Neural progenitor cell (in vitro differentiated cells): ENCODE measurements around the gene RSRC2.

Experiments
- EZH2 ChIP-seq: fragments of 200-600 bp; sonication (generic); IDR thresholded peaks from 2 replicates; pipeline ENCODE4 v1.6.1; 2017; ENCODE audit warnings: antibody characterized with exemption, mild to moderate bottlenecking, moderate library complexity
- EZH2phosphoT487 ChIP-seq: fragments of 200-600 bp; sonication (generic); IDR thresholded peaks from 2 replicates; pipeline ENCODE4 v1.6.1; 2017; ENCODE audit warnings: antibody characterized with exemption
- TF ChIP-seq, protein P1 (sequence below): fragments of 200-600 bp; sonication (generic); IDR thresholded peaks from 2 replicates; pipeline ENCODE4 v1.5.1; 2017; ENCODE audit warnings: antibody characterized with exemption, mild to moderate bottlenecking

- TF ChIP-seq EZH2: no peak
- TF ChIP-seq, protein P1, sequence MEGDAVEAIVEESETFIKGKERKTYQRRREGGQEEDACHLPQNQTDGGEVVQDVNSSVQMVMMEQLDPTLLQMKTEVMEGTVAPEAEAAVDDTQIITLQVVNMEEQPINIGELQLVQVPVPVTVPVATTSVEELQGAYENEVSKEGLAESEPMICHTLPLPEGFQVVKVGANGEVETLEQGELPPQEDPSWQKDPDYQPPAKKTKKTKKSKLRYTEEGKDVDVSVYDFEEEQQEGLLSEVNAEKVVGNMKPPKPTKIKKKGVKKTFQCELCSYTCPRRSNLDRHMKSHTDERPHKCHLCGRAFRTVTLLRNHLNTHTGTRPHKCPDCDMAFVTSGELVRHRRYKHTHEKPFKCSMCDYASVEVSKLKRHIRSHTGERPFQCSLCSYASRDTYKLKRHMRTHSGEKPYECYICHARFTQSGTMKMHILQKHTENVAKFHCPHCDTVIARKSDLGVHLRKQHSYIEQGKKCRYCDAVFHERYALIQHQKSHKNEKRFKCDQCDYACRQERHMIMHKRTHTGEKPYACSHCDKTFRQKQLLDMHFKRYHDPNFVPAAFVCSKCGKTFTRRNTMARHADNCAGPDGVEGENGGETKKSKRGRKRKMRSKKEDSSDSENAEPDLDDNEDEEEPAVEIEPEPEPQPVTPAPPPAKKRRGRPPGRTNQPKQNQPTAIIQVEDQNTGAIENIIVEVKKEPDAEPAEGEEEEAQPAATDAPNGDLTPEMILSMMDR: no peak
- no peak for TF ChIP-seq EZH2phosphoT487
Observed at GRCh38 chr12:122527478-122527944, 775 bp upstream of the RSRC2 start.
